Activated T-helper 2 cell treated with anti-CD3 and anti-CD28 coated beads, Interferon-gamma antibody, Interleukin-2, Interleukin-4, amounts not matched to agents 10 μg/mL and 5 μg/mL and 100 μg/mL, durations not matched to agents 14 hours and 24 hours and 36 hours (primary cell): ENCODE data around the gene CHST3. TPM values are rescaled to one million over a fixed set of nuclear protein-coding genes. Genes with fewer than 3 reads are reported as not detected.

Experiments
- DNase-seq: peaks from one replicate; pipeline ENCODE4 v3.0.0; 2021; ENCODE audit warnings: low spot score
- H3K27ac Mint-ChIP-seq: one replicate; pipeline ENCODE4 v1.8.0; 2021; ENCODE audit warnings: mixed read lengths
- H3K27me3 Mint-ChIP-seq: one replicate; pipeline ENCODE4 v1.8.0; 2021; ENCODE audit warnings: low read depth, mixed read lengths
- H3K36me3 Mint-ChIP-seq: one replicate; pipeline ENCODE4 v1.8.0; 2021; ENCODE audit warnings: low read depth, mixed read lengths
- H3K4me1 Mint-ChIP-seq: one replicate; pipeline ENCODE4 v1.8.0; 2021; ENCODE audit warnings: low read depth, mixed read lengths
- H3K4me3 Mint-ChIP-seq: one replicate; pipeline ENCODE4 v1.8.0; 2021; ENCODE audit warnings: low read depth, mild to moderate bottlenecking, moderate library complexity, mixed read lengths
- H3K9me3 Mint-ChIP-seq: one replicate; pipeline ENCODE4 v1.8.0; 2021; ENCODE audit warnings: mixed read lengths
- intact Hi-C: fragments of 100-400 bp; cut with micrococcal nuclease; formaldehyde crosslinking; loops from one replicate; pipeline ENCODE4 v1.15.1; 2023
- total RNA-seq: library from RNA; stranded (reverse); gene quantifications from 2 replicates; pipeline ENCODE4 v1.2.3, GENCODE V29; 2022

CHST3 gene
- total RNA-seq, 1 donor from 2014 or later = 0.52 TPM

- H3K4me1 Mint-ChIP-seq = peaks cover 17% of the 10 kb centered on the region
- peaks cover 44% of the 10 kb centered on the region for H3K9me3 Mint-ChIP-seq
- H3K27ac Mint-ChIP-seq = no peak overlapping the region
- H3K4me3 Mint-ChIP-seq = no peak overlapping the region
- no peak for DNase-seq
- intact Hi-C loops = no loop called here
- peaks cover 1% of the 10 kb centered on the region for H3K27me3 Mint-ChIP-seq
- peaks cover 15% of the 10 kb centered on the region for H3K36me3 Mint-ChIP-seq
Observed at GRCh38 chr10:71938211-71938610, 26.0 kb upstream of the CHST3 start.

- Mint-ChIP-seq H3K4me1 (peaks cover 8% of the 10 kb centered on the region), H3K4me3 (no peak overlapping the region), H3K27ac (no peak overlapping the region), H3K9me3 (peaks cover 46% of the 10 kb centered on the region), H3K36me3 (peaks cover 11% of the 10 kb centered on the region), H3K27me3 (peaks cover 1% of the 10 kb centered on the region)
- intact Hi-C loops = no loop called here
- no peak for DNase-seq
Observed at GRCh38 chr10:71939304-71939703, 24.9 kb upstream of the CHST3 start.

- H3K9me3 Mint-ChIP-seq = peaks cover 43% of the 10 kb centered on the region
- H3K4me3 Mint-ChIP-seq = no peak overlapping the region
- intact Hi-C loops = no loop called here
- H3K27me3 Mint-ChIP-seq = peaks cover 1% of the 10 kb centered on the region
- H3K36me3 Mint-ChIP-seq = peaks cover 9% of the 10 kb centered on the region
- DNase-seq = no peak
- no peak overlapping the region for H3K27ac Mint-ChIP-seq
- peaks cover 8% of the 10 kb centered on the region for H3K4me1 Mint-ChIP-seq
Observed at GRCh38 chr10:71939861-71940474, 24.2 kb upstream of the CHST3 start.

DNA sequence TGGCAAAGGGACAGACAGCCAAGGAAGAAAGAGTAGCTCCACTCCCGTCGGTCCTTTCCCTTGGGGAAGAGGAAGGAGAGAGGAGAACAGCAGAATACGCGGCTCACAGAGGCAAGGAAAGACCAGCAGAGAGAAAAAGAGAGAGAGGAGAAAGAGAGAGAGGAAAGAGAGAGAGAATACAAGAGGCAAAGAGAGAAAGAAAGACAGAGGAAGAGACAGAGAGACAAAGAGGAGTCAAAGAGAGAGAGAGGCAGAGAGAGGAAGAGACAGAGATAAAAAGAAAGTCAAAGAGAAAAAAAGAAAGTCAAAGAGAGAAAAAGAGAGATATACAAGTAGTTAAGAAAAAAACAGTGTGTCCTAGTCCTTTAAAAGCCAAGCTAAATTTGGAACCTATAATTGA is 23.4 kb upstream of the CHST3 start:
- H3K9me3 Mint-ChIP-seq = peaks cover 39% of the 10 kb centered on the region
- peaks cover 8% of the 10 kb centered on the region for H3K4me1 Mint-ChIP-seq
- H3K27ac Mint-ChIP-seq = no peak overlapping the region
- no peak overlapping the region for H3K4me3 Mint-ChIP-seq
- H3K27me3 Mint-ChIP-seq = peaks cover 1% of the 10 kb centered on the region
- H3K36me3 Mint-ChIP-seq = peaks cover 5% of the 10 kb centered on the region
- DNase-seq = no peak
- intact Hi-C loops = no loop called here

DNA sequence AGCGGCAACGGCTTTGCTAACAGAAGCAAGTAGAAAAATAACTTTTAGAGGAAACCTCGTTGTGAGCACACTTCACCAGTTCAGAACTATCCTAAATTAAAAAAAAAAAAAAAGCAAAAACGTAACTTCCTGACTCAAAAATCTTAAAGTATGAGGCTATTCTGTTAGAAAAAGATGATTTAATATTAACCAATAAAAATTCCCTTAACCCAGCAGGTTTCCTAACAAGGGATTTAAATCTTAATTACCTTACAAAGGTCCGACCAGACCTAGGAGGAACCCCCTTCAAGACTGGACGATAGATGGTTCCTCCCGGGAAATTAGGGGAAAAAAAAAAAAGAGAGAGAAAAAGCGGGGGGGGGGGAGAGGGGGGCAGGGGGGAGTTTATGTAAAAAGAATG is 22.9 kb upstream of the CHST3 start:
- no peak for DNase-seq
- intact Hi-C loops = no loop called here
- Mint-ChIP-seq H3K4me3 (no peak overlapping the region), H3K36me3 (peaks cover 10% of the 10 kb centered on the region), H3K4me1 (peaks cover 8% of the 10 kb centered on the region), H3K27ac (no peak overlapping the region), H3K27me3 (peaks cover 1% of the 10 kb centered on the region), H3K9me3 (peaks cover 45% of the 10 kb centered on the region)

DNA sequence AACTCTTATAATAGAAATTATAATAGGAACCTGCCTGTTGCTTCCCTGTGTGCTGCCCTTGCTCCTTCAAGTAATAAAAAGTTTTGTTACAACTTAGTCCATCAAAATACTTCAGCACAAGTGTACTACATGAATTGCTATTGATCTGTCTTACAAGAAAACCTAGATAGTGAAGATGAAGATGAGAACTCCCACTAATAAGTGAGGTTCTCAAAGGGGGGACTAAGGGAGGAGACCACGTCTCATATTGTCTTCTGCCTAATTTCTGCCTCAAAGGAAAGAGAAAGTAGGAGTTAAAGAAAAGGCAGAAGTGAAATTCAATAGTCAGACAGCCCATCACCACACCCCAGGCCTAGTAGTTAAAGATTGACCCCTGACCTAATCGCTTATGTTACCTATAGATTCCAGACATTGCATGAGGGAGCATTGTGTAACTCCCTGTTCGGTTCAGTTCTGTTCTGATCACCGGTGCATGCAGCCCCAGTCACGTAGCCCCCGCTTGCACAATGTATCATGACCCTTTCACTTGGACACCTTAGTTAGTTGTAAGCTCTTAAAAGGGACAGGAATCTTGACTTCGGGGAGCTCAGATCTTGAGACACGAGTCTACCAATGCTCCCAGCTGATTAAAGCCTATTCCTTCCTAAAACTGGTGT is 18.2 kb upstream of the CHST3 start:
- H3K9me3 Mint-ChIP-seq = peaks cover 39% of the 10 kb centered on the region
- no peaks in the 10 kb centered on the region for H3K4me1 Mint-ChIP-seq
- H3K4me3 Mint-ChIP-seq = no peak overlapping the region
- intact Hi-C loops = no loop called here
- DNase-seq = no peak
- H3K27me3 Mint-ChIP-seq = peaks cover 1% of the 10 kb centered on the region
- H3K36me3 Mint-ChIP-seq = peaks cover 12% of the 10 kb centered on the region
- H3K27ac Mint-ChIP-seq = no peak overlapping the region

DNA sequence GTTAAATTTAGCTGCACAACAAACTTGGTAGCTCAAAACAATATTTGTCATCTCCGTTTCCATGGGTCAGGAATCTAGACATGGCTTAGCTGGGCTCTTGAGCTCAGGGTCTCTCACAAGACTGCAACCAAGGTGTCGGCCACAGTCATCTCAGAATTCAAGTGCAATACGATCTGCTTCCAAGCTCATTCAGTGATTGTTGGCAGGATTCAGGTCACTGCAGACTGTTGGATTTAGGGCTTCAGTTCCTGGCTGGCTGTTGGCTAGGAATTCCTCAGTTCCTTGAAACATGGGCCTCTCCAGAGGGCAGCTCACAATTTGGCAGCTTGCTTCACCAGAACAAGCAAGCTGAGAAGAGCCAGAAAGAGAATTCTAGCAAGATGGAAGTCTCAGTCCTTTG is 17.5 kb upstream of the CHST3 start:
- Mint-ChIP-seq H3K9me3 (peaks cover 38% of the 10 kb centered on the region), H3K27me3 (peaks cover 1% of the 10 kb centered on the region), H3K4me1 (no peaks in the 10 kb centered on the region), H3K36me3 (peaks cover 12% of the 10 kb centered on the region), H3K4me3 (no peak overlapping the region), H3K27ac (no peak overlapping the region)
- DNase-seq = no peak
- intact Hi-C loops = no loop called here

DNA sequence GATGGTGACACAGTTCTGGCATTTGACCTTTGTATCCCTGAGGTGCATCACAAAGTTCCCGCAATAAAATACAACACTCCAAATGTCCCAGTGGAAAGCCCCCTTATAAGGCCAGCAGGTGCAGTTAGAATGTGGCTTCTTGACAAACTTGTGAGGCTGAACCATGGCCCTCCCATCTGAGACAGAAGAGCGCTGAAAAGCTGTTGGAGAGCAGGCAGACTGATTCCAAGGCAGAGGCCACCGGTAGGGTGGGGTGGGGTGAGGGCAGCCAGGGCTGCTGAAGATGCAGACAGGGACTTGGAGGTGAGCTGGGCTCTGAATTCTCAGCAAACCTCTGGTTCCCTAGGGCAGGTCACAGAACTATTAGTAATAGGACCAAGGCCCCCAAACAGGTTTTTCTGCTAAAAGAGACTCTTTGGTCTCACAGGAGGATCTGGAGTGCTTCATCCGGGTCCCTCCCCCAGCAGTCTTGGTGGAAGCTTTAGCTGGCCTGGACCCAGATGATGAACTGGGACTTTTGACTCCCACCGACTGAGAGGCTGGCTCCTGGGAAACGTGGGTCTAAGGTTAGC is 15.6 kb upstream of the CHST3 start:
- Mint-ChIP-seq H3K4me1 (no peaks in the 10 kb centered on the region), H3K27me3 (no peaks in the 10 kb centered on the region), H3K4me3 (no peak overlapping the region), H3K9me3 (peaks cover 27% of the 10 kb centered on the region), H3K27ac (no peak overlapping the region), H3K36me3 (peaks cover 12% of the 10 kb centered on the region)
- intact Hi-C loops = no loop called here
- DNase-seq = no peak

GRCh38 chr10:71950683-71951082 is 13.5 kb upstream of the CHST3 start:
- H3K4me1 Mint-ChIP-seq = no peaks in the 10 kb centered on the region
- no peak overlapping the region for H3K4me3 Mint-ChIP-seq
- intact Hi-C loops = no loop called here
- no peak for DNase-seq
- H3K27me3 Mint-ChIP-seq = peaks cover 8% of the 10 kb centered on the region
- peaks cover 12% of the 10 kb centered on the region for H3K36me3 Mint-ChIP-seq
- H3K27ac Mint-ChIP-seq = no peak overlapping the region
- H3K9me3 Mint-ChIP-seq = peaks cover 33% of the 10 kb centered on the region

GRCh38 chr10:71952745-71953144 is 11.4 kb upstream of the CHST3 start:
- peaks cover 4% of the 10 kb centered on the region for H3K4me1 Mint-ChIP-seq
- no peak overlapping the region for H3K4me3 Mint-ChIP-seq
- DNase-seq = no peak
- peaks cover 11% of the 10 kb centered on the region for H3K27me3 Mint-ChIP-seq
- H3K27ac Mint-ChIP-seq = no peak overlapping the region
- intact Hi-C loops = no loop called here
- peaks cover 18% of the 10 kb centered on the region for H3K9me3 Mint-ChIP-seq
- H3K36me3 Mint-ChIP-seq = no peaks in the 10 kb centered on the region

- Mint-ChIP-seq H3K36me3 (no peaks in the 10 kb centered on the region), H3K27me3 (peaks cover 46% of the 10 kb centered on the region), H3K4me1 (peaks cover 4% of the 10 kb centered on the region), H3K27ac (no peak overlapping the region), H3K4me3 (no peak overlapping the region), H3K9me3 (peaks cover 13% of the 10 kb centered on the region)
- intact Hi-C loops = loop anchor here (2.0 kb wide), 1 partner anchor 91 kb away; no protein-coding TSS in a partner anchor
- no peak for DNase-seq
Observed at GRCh38 chr10:71957546-71958275, 6.5 kb upstream of the CHST3 start.

- Mint-ChIP-seq H3K9me3 (peaks cover 11% of the 10 kb centered on the region), H3K4me3 (no peak overlapping the region), H3K36me3 (no peaks in the 10 kb centered on the region), H3K4me1 (peaks cover 4% of the 10 kb centered on the region), H3K27me3 (peaks cover 48% of the 10 kb centered on the region), H3K27ac (no peak overlapping the region)
- no peak for DNase-seq
- intact Hi-C loops = no loop called here
Observed at GRCh38 chr10:71959526-71959925, 4.7 kb upstream of the CHST3 start.

GRCh38 chr10:71961831-71962230 is 2.4 kb upstream of the CHST3 start:
- intact Hi-C loops = loop anchor here (10.0 kb wide), 1 partner anchor 253 kb away; the partner anchor contains the start of genes ANAPC16 and ASCC1
- Mint-ChIP-seq H3K27me3 (peaks cover 65% of the 10 kb centered on the region), H3K4me1 (peaks cover 8% of the 10 kb centered on the region), H3K36me3 (no peaks in the 10 kb centered on the region), H3K27ac (no peak overlapping the region), H3K4me3 (no peak overlapping the region), H3K9me3 (no peaks in the 10 kb centered on the region)
- no peak for DNase-seq
